LNCaP clone FGC (cell line): ENCODE data around the gene HIVEP1.

Source experiments
- DNase-seq: peaks from one replicate; pipeline ENCODE4 v3.0.0-alpha.2; 2011; ENCODE audit warnings: low read depth
- H3K4me3 ChIP-seq: 2 replicates; pipeline ENCODE4 v1.5.1; 2011; ENCODE audit warnings: mild to moderate bottlenecking, low read depth, low read length, control low read depth
- TF ChIP-seq, protein P1 (sequence below): IDR thresholded peaks from 2 replicates; pipeline ENCODE4 v1.5.1; 2012; ENCODE audit warnings: mild to moderate bottlenecking; ENCODE audit not compliant: control insufficient read depth, insufficient read depth; ENCODE audit errors: extremely low read depth

HIVEP1 gene

DNA sequence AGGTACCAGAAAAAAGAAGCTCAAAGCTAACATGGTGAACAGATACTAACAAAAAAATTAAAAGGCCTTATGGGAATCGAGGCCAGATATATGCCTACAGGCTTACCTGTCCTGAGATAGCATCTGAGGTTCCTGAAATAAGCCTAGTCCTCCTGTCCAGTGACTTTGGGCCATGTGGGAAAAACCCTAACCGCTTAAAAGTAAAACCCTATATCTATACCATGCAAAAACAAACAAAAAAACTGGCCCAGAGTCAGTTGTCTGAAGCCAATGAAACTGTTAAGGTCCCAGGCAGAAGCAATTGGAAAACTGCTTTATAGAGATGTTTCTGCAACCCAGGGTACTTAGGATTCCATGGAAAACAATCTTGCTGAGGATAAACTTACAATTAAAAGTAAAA, 122.9 kb downstream of the HIVEP1 start:
- H3K4me3 ChIP-seq = no peak overlapping the region
- DNase-seq = peak; percentile 36
- TF ChIP-seq, protein P1, sequence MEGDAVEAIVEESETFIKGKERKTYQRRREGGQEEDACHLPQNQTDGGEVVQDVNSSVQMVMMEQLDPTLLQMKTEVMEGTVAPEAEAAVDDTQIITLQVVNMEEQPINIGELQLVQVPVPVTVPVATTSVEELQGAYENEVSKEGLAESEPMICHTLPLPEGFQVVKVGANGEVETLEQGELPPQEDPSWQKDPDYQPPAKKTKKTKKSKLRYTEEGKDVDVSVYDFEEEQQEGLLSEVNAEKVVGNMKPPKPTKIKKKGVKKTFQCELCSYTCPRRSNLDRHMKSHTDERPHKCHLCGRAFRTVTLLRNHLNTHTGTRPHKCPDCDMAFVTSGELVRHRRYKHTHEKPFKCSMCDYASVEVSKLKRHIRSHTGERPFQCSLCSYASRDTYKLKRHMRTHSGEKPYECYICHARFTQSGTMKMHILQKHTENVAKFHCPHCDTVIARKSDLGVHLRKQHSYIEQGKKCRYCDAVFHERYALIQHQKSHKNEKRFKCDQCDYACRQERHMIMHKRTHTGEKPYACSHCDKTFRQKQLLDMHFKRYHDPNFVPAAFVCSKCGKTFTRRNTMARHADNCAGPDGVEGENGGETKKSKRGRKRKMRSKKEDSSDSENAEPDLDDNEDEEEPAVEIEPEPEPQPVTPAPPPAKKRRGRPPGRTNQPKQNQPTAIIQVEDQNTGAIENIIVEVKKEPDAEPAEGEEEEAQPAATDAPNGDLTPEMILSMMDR = no peak

DNA sequence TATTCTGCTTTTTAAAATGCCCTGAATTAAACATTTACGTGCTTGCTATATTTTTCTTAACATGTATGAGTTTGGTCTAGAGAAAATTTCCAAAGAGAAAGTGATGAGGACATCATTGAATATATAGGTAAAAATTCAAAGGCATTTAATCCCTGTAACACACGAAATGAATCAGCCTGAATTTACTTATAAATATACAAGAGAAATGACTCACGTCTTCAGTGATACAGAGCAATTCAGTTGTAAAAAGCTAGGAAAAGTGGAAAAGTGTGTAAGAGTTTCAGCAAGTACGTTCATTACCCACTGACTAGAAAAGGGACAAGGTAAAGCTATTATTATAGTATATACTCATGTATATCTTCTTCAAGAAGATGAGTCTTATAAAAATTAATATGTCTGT, 124.8 kb downstream of the HIVEP1 start:
- DNase-seq = no peak
- TF ChIP-seq, protein P1 = no peak
- H3K4me3 ChIP-seq = no peak overlapping the region; the same call in 1 of the 2 replicates

DNA sequence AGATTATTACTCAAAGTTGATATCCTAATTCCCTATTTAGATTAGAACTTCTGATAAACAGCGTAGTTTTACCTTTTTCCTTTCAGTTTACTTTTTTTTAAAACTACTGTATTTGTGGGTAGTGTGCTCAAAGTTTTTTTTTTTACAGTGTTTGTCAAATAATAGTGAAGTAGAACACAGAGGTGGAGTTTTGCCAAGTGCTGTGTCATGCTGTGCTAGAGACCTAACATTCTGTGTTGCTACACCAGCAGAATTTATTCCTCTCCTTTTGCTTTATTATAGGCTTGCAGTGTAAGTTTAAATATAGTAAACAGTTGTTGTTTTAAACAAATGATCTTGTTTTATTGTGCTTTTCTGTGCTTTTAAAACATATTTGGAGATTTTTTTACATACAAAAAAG, 125.4 kb downstream of the HIVEP1 start:
- no peak overlapping the region; the same call in 1 of the 2 replicates for H3K4me3 ChIP-seq
- DNase-seq = peak; percentile 90
- TF ChIP-seq, protein P1 = no peak

DNA sequence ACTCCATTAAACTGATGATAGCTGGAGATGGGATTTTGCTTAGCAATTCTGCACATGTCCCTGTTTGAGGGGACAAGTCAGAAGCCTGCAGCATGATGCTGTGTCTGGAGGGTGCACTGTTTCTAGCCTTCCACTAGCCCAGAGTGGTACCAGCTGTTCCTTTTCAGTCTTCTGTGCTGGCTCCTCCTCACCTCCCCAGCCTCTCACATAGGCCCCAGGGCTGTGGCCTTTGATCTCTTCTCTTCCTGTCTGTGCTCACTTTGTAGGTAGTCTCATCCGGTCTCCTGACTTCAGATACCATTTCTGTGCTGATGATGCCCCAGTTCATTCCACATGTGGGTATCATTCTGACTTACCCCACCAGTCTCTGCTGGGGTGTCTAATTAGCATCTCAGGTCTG, 126.3 kb downstream of the HIVEP1 start:
- TF ChIP-seq, protein P1 = no peak
- no peak for DNase-seq
- H3K4me3 ChIP-seq = no peak overlapping the region

DNA sequence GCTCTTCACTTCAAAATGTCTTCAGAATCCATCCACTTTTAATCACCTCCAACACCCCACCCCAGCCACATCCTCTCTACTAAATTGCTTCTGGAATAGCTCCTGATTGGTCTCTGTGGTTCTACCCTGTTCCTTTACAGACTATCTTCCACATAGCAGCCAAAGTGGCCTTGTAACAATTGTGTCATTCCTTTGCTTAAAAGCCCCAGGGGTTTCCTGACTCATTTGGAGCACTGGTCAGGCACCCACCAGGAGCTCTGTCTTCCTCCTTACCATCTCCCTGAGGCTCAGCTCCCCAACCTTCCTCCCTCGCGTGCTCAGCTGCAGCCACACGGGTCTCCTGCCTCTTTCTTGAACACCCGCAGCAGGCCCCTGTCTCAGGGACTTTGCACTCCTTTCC, 126.8 kb downstream of the HIVEP1 start:
- TF ChIP-seq, protein P1 = no peak
- no peak overlapping the region for H3K4me3 ChIP-seq
- no peak for DNase-seq

DNA sequence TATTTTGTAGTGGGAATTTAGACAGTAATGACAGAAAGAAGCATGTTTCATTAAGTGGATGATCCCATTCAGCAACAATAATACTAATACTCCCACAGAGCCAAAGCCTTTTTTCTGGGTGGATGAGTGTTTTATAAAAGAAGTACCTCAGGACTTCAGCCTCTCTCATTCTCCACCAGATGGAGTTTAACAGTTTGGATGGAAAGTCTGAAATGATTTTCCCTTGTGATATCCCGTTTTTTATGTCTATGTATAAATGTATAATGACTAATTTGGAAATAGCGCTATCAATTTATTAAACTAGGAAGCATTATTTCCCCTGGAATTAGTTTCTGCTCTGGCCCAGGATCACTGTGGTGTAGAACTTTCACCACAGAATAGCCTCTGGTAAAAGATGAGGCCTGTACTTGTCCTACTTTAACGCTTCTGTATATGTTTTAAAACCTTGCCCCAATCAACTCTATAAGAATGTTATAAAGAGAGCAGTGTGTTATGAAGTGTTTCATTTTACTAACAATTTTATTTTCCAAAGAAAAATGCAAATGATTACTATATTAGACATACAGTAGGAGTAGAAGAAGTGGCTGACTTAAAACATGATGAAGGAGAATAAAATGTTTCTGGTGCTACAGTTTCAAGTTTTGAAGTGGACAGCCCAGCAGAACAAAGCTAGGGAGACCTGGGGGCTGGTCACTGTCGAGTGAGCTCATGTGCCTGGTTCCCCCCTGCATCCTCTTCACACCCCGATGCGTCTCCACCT, 135.6 kb downstream of the HIVEP1 start:
- DNase-seq = no peak
- TF ChIP-seq, protein P1 = no peak
- H3K4me3 ChIP-seq = no peak overlapping the region

DNA sequence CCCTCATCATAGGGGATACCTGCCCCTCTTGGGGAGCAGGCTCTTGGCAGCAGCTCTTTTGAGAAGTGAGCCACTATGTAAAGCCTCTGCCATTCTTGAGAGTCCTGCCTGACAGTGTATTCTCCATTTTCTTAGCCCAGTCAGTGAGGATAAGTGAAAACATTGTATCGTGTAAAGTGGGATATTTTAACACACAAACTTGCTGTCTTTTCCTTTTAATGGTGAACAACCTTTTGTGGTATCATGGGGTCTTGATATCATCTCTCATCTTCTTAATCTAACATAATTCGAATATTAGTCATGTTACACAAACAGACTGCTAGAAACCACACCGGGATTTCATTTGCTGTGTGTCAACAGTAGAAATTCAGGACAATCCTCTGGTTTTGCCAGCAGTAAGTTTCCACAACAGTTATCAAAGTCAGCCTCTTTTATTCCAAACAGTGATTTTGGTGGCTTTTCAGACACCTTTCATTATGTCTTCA, 136.2 kb downstream of the HIVEP1 start:
- no peak for DNase-seq
- H3K4me3 ChIP-seq = no peak overlapping the region
- TF ChIP-seq, protein P1 = no peak
